Measurements from ENCODE around the gene PRCP.

- no peak for TF ChIP-seq ARID4B (CRISPR knock-in tag; IDR thresholded peaks at IDR 0.05; ENCODE audit: borderline replicate concordance)
- no peak for TF ChIP-seq ZNF121 (CRISPR knock-in tag; IDR thresholded peaks at IDR 0.05)
- no peak for TF ChIP-seq ZNF138 (CRISPR knock-in tag; conservative IDR thresholded peaks at IDR 0.05)
- TF ChIP-seq CTCF (IDR thresholded peaks at IDR 0.05) = no peak
- no peak for TF ChIP-seq ELF4 (CRISPR knock-in tag; IDR thresholded peaks at IDR 0.05; ENCODE audit: low read depth)
- TF ChIP-seq E2F4 (CRISPR knock-in tag; IDR thresholded peaks at IDR 0.05; ENCODE audit: borderline replicate concordance, low read depth) = no peak
- TF ChIP-seq SOX15 (CRISPR knock-in tag; IDR thresholded peaks at IDR 0.05) = no peak
- TF ChIP-seq USF2 (CRISPR knock-in tag; IDR thresholded peaks at IDR 0.05) = no peak
- no peak for TF ChIP-seq IRF2 (CRISPR knock-in tag; IDR thresholded peaks at IDR 0.05; ENCODE audit: borderline replicate concordance, low read depth)
Measured at GRCh38 chr11:82898241-82898640, 2.0 kb downstream of the PRCP start.
